ENCODE results near the gene RPS16.

Gene RPS16

GRCh38 chr19:39430675-39431593 lies 4.8 kb downstream of the RPS16 start:
- no peak for TF ChIP-seq CTCF (IDR thresholded peaks at IDR 0.05)

DNA sequence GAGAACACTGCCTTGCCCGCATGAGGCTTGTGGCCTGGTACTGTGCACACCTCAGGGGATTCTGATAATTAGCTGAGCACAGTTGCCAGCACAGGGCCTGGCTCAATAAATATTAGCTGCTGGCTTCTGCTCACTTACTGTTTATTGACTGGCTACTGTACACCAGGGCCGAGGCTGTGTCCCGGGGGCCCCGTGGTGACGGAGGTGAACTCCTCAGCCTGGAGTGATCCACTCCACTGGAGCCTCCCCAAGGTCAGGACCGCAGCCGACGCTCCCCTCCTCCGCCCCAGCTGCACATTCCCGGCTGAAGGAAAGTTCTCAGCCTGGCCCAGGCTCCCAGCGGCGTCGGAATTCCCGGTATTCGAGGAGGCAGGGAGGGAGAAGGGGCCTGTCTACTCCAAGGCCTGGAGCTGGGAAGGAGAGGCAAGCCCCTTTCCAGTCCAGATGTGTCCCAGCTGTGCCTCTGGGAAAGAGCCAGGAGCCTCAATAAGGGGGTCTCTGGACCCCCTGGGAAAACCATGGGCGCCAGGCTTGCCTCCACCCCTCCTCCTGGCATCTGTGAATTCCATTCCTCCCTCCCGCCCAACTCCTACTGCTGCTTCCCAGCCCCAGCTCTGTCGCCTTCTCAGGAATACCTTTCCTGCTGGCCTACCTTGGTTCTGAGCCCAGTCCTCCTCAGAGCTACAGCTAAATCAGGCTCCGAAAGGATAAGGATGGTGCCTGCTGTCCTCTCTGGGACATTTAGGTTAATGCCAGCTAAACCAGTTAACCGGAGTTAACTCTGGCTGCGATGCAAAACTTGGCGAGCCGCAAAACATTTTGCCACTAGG lies 7.3 kb downstream of the RPS16 start:
- TF ChIP-seq CTCF (IDR thresholded peaks at IDR 0.05), result no peak

GRCh38 chr19:39427707-39428106 lies 8.0 kb downstream of the RPS16 start:
- no peak for TF ChIP-seq CTCF (IDR thresholded peaks at IDR 0.05)

- TF ChIP-seq CTCF (IDR thresholded peaks at IDR 0.05), result no peak
Observed at GRCh38 chr19:39426170-39426569, 9.6 kb downstream of the RPS16 start.

DNA sequence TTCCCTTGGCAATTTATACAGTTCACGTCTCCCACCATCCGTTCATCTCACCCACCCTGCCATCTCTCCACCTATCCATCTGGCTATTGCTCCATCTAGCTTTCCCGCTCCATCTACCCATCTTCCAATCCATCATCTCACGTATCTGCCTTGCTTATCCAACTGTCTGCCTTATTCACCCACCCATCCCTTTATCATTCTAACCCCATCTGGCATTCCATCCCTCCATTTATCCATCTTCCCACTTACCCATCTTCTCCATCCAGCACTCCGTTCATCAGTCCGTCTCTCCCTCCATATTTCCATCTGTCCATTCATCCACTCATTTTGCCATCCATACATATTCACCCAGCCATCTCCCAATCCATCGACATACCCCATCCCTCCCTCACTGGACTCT lies 10.0 kb downstream of the RPS16 start:
- TF ChIP-seq CTCF (IDR thresholded peaks at IDR 0.05), result no peak

- TF ChIP-seq CTCF (IDR thresholded peaks at IDR 0.05), result no peak
Observed at GRCh38 chr19:39424934-39425333, 10.8 kb downstream of the RPS16 start.

DNA sequence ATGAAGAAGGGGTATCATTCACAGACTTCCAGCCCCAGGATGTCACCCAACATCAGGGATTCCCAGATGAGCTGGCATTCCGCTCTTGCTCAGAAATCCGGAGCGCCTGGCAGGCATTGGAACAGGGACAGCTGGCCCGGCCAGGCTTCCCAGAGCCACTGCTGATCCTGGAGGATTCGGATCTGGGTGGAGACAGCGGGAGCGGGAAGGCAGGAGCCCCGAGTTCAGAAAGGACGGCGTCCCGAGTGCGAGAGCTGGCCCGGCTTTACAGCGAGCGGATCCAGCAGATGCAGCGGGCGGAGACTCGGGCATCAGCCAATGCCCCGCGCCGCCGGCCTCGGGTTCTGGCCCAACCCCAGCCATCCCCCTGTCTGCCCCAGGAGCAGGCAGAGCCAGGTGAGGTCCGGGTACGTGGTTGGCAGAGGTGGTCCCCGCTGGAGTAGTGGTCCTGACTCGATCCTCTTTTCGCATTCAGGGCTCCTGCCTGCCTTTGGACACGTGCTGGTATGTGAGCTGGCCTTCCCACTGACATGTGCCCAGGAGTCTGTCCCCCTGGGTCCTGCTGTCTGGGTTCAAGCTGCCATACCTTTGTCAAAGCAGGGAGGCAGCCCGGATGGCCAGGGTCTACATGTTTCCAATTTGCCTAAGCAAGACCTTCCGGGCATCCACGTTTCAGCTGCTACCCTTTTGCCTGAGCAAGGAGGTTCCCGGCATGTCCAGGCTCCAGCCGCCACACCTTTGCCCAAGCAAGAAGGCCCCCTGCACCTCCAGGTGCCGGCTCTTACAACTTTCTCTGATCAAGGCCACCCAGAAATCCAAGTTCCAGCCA lies 12.3 kb downstream of the RPS16 start:
- no peak for TF ChIP-seq CTCF (IDR thresholded peaks at IDR 0.05)

Measured in LNCAP (cell line).